ENCODE measurements around the gene EXOC3L4. TPM values are rescaled to one million over a fixed set of nuclear protein-coding genes. Genes with fewer than 3 reads are reported as not detected.

Gene EXOC3L4
- total and polyA plus RNA-seq, 5 donors from 2014 or later = not detected

DNA sequence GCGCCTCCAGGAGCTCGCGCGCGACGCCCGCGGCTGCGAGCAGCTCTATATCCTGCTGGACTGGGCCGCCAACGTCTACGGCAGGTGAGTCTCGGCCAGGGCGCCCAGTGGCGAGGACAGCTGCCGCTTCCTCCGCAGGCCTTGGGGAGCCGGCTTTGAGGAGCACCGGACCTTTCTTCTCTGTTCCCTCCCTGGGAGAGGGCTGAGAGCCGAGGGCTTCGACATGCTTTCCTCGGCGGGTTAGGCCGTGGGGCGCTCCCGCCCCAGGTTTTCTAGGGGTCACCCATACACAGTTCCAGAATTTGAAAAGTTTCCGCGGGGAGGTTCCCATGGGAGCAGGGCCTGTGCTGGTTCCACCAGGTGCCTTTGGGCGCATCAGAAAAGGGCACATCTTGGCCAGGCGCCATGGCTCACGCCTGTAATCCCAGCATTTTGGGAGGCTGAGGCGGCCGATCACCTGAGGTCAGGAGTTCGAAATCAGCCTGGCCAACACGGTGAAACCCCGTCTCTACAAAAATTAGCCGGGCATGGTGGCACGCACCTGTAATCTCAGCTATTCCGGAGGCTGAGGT, 8.2 kb downstream of the EXOC3L4 start:
- Mint-ChIP-seq H3K4me1 (peaks cover 0 to 17% (median 5%) of the 10 kb centered on the region in 4 donors), H3K27me3 (peaks cover 27% of the 10 kb centered on the region), H3K36me3 (no peaks in the 10 kb centered on the region), H3K4me3 (no peak overlapping the region), H3K9me3 (peaks cover 0 to 3% (median 0%) of the 10 kb centered on the region in 7 donors), H3K27ac (no peak overlapping the region)
- DNase-seq = no peak
- Histone ChIP-seq H3K27ac (ENCODE audit: insufficient read depth, low read length, poor library complexity, severe bottlenecking) (no peak overlapping the region), H3K9me3 (ENCODE audit: control insufficient read depth in 2 of 2, low read length in 2 of 2) (no peaks in the 10 kb centered on the region), H3K4me3 (ENCODE audit: low read depth, low read length) (no peak overlapping the region), H3K36me3 (ENCODE audit: control insufficient read depth, insufficient read depth, low read length) (no peaks in the 10 kb centered on the region), H3K4me1 (ENCODE audit: control insufficient read depth, insufficient read depth, low read length, poor library complexity, severe bottlenecking) (peaks cover 6% of the 10 kb centered on the region), H3K27me3 (ENCODE audit: control insufficient read depth, insufficient read depth, low read length) (peaks cover 2% of the 10 kb centered on the region)
- ATAC-seq (ENCODE audit: low read depth in 2 of 2) = no peak

DNA sequence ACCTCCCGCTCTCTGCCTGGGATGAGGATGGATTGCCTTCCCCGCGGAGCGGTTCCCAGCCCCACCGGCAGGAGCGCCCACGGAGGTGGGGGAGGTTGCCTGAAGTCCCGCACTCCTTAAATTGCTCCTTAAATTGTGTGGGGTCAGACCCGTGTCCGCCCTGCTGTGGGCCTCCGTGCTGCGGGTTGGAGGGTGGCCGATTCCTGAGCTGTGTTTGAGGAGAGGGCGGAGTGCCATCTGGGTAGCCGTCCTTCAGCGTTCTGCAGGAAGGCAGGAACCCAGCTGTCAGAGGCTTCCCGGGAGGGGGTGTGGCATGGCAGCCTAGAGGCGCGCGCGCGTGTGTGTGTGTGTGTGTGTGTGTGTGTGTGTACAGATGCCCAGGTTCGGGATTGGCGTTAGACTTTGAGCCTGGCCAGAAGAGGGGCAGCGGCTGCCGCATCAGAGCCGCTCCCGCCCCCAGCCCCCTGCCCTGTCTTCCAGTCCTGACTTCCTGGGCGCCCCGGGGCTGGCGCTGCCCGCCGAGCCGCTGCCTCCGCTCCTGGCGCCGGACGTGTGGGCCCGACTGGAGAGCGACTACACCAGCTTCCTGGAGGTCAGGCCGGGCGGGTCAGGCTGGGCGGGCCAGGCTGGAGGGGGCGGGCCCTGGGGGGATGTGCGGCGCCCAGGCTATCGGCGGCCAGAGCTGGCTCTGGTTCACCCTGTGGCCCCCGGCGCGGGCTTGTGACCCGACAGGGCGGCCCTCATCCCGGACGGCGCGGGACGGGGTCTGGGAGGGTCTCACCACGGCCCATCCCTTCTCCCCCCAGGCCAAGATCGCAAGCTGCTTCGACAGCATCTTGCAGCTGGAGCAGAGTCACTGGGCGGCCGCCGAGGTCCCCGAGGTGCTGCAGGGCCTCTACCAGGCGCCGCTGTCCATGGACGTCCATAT, 9.2 kb downstream of the EXOC3L4 start:
- no peak overlapping the region for H3K27ac Mint-ChIP-seq
- no peak for ATAC-seq (ENCODE audit: low read depth in 2 of 2)
- peaks cover 0 to 17% (median 5%) of the 10 kb centered on the region in 4 donors for H3K4me1 Mint-ChIP-seq

GRCh38 chr14:103104389-103104653, 9.8 kb downstream of the EXOC3L4 start:
- Mint-ChIP-seq H3K27ac (no peak overlapping the region), H3K4me1 (peaks cover 0 to 17% (median 5%) of the 10 kb centered on the region in 4 donors), H3K9me3 (peaks cover 0 to 3% (median 0%) of the 10 kb centered on the region in 7 donors), H3K4me3 (no peak overlapping the region), H3K27me3 (peaks cover 27% of the 10 kb centered on the region), H3K36me3 (no peaks in the 10 kb centered on the region)
- no peak overlapping the region for H3K4me3 ChIP-seq (ENCODE audit: low read depth, low read length)
- ATAC-seq (ENCODE audit: low read depth in 2 of 2) (no peak), DNase-seq (no peak)
- H3K4me1 ChIP-seq (ENCODE audit: control insufficient read depth, insufficient read depth, low read length, poor library complexity, severe bottlenecking) = peaks cover 6% of the 10 kb centered on the region
- H3K27me3 ChIP-seq (ENCODE audit: control insufficient read depth, insufficient read depth, low read length) = peaks cover 2% of the 10 kb centered on the region
- no peak overlapping the region for H3K27ac ChIP-seq (ENCODE audit: insufficient read depth, low read length, poor library complexity, severe bottlenecking)
- no peaks in the 10 kb centered on the region for H3K9me3 ChIP-seq (ENCODE audit: control insufficient read depth in 2 of 2, low read length in 2 of 2)
- no peaks in the 10 kb centered on the region for H3K36me3 ChIP-seq (ENCODE audit: control insufficient read depth, insufficient read depth, low read length)

More for the DNA sequence above, 9.2 kb downstream of the EXOC3L4 start:
- Mint-ChIP-seq H3K4me3 (peak overlapping the region in 1 of 4 donors; percentile 68), H3K36me3 (no peaks in the 10 kb centered on the region), H3K27me3 (peaks cover 27% of the 10 kb centered on the region), H3K9me3 (peaks cover 0 to 3% (median 0%) of the 10 kb centered on the region in 7 donors)
- H3K4me3 ChIP-seq (ENCODE audit: low read depth, low read length) = no peak overlapping the region
- no peaks in the 10 kb centered on the region for H3K9me3 ChIP-seq (ENCODE audit: control insufficient read depth in 2 of 2, low read length in 2 of 2)
- no peaks in the 10 kb centered on the region for H3K36me3 ChIP-seq (ENCODE audit: control insufficient read depth, insufficient read depth, low read length)
- H3K27me3 ChIP-seq (ENCODE audit: control insufficient read depth, insufficient read depth, low read length) = peaks cover 2% of the 10 kb centered on the region
- no peak overlapping the region for H3K27ac ChIP-seq (ENCODE audit: insufficient read depth, low read length, poor library complexity, severe bottlenecking)
- peak in 1 of 3 donors; percentile 19 for DNase-seq
- peaks cover 6% of the 10 kb centered on the region for H3K4me1 ChIP-seq (ENCODE audit: control insufficient read depth, insufficient read depth, low read length, poor library complexity, severe bottlenecking)

DNA sequence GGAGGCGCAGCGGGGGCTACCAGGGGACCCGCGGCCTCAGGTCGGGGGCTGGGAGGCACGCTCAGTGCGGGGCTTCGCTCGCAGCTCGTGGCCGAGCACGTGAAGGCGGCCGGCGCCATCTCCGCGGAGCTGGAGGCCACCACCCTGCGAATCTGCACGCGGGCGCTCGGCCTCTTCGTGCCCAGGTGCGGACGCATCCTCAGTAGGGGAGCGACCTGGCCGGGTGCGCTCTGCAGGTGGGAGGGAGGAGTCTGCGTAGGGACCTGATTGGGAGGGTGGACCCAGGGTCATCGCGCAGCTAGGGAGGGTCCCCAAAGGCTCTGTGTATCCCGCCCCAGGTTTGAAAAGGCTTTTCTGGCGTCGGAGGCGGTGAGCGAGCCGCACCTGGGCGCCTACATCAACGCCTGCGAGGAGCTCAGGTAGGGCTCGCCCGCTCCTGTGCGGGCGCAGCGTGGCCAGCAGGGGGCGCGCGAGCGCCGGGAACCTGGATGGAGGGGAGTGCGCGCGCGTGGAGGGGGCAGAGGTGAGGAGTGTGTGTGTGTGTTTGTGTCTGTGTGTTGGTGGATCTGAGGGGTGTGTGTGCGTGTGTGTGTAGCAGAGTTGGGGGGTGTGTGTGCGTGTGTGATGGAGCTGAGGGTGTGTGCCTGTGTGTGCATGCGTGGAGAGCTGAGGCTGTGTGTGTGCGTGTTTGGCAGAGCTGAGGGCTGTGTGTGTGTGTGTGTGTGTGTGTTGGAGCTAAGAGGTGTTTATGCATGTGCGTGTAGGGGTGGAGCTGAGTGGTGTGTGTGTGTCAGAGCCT, 10.3 kb downstream of the EXOC3L4 start:
- H3K36me3 ChIP-seq (ENCODE audit: control insufficient read depth, insufficient read depth, low read length) = no peaks in the 10 kb centered on the region
- no peak overlapping the region for H3K27ac ChIP-seq (ENCODE audit: insufficient read depth, low read length, poor library complexity, severe bottlenecking)
- H3K9me3 ChIP-seq (ENCODE audit: control insufficient read depth in 2 of 2, low read length in 2 of 2) = no peaks in the 10 kb centered on the region
- Mint-ChIP-seq H3K36me3 (no peaks in the 10 kb centered on the region), H3K27ac (no peak overlapping the region), H3K4me3 (peak overlapping the region in 1 of 4 donors; percentile 9), H3K4me1 (peaks cover 0 to 17% (median 5%) of the 10 kb centered on the region in 4 donors), H3K9me3 (peaks cover 0 to 3% (median 0%) of the 10 kb centered on the region in 7 donors), H3K27me3 (peaks cover 29% of the 10 kb centered on the region)
- ATAC-seq (ENCODE audit: low read depth in 2 of 2) = peak; percentile 74 to 83
- peaks cover 2% of the 10 kb centered on the region for H3K27me3 ChIP-seq (ENCODE audit: control insufficient read depth, insufficient read depth, low read length)
- peaks cover 6% of the 10 kb centered on the region for H3K4me1 ChIP-seq (ENCODE audit: control insufficient read depth, insufficient read depth, low read length, poor library complexity, severe bottlenecking)
- H3K4me3 ChIP-seq (ENCODE audit: low read depth, low read length) = no peak overlapping the region
- peak; percentile 58 to 66 (median 58) for DNase-seq

GRCh38 chr14:103105580-103106150, 11.1 kb downstream of the EXOC3L4 start:
- ATAC-seq (ENCODE audit: low read depth in 2 of 2) (no peak), DNase-seq (peak in 1 of 3 donors; percentile 53)
- H3K27ac ChIP-seq (ENCODE audit: insufficient read depth, low read length, poor library complexity, severe bottlenecking) = no peak overlapping the region
- Mint-ChIP-seq H3K4me1 (peaks cover 0 to 17% (median 5%) of the 10 kb centered on the region in 4 donors), H3K27me3 (peaks cover 36% of the 10 kb centered on the region), H3K27ac (no peak overlapping the region), H3K4me3 (peak overlapping the region in 1 of 4 donors; percentile 15), H3K36me3 (no peaks in the 10 kb centered on the region), H3K9me3 (peaks cover 0 to 3% (median 0%) of the 10 kb centered on the region in 7 donors)
- peaks cover 6% of the 10 kb centered on the region for H3K4me1 ChIP-seq (ENCODE audit: control insufficient read depth, insufficient read depth, low read length, poor library complexity, severe bottlenecking)
- H3K36me3 ChIP-seq (ENCODE audit: control insufficient read depth, insufficient read depth, low read length) = no peaks in the 10 kb centered on the region
- no peaks in the 10 kb centered on the region for H3K9me3 ChIP-seq (ENCODE audit: control insufficient read depth in 2 of 2, low read length in 2 of 2)
- H3K27me3 ChIP-seq (ENCODE audit: control insufficient read depth, insufficient read depth, low read length) = peaks cover 2% of the 10 kb centered on the region
- H3K4me3 ChIP-seq (ENCODE audit: low read depth, low read length) = no peak overlapping the region

DNA sequence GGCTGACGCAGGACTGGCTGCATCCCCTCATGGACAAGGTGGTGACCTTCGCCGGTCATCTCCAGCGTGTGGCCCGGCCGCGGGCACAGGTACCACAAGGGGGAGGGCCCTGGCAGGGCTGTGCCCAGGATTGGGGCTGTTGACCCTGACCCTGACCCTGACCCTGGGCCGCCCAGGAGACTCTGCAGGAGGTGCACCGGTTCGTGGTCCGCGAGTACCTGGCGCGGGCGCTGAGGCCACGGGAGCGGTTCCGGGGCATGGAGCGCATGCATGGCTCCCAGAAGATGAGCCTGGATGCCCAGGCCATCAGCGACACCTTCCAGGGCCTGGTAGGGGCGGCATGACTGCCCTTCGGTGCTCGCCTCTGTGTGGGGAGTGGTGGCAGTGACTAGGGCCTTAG, 12.9 kb downstream of the EXOC3L4 start:
- H3K27me3 ChIP-seq (ENCODE audit: control insufficient read depth, insufficient read depth, low read length) = peaks cover 2% of the 10 kb centered on the region
- no peaks in the 10 kb centered on the region for H3K36me3 ChIP-seq (ENCODE audit: control insufficient read depth, insufficient read depth, low read length)
- H3K4me1 Mint-ChIP-seq = peaks cover 0 to 13% (median 5%) of the 10 kb centered on the region in 4 donors
- DNase-seq = no peak
- H3K36me3 Mint-ChIP-seq = no peaks in the 10 kb centered on the region
- H3K27ac ChIP-seq (ENCODE audit: insufficient read depth, low read length, poor library complexity, severe bottlenecking) = no peak overlapping the region
- H3K9me3 ChIP-seq (ENCODE audit: control insufficient read depth in 2 of 2, low read length in 2 of 2) = no peaks in the 10 kb centered on the region
- H3K4me3 Mint-ChIP-seq = no peak overlapping the region
- peaks cover 6% of the 10 kb centered on the region for H3K4me1 ChIP-seq (ENCODE audit: control insufficient read depth, insufficient read depth, low read length, poor library complexity, severe bottlenecking)
- no peak overlapping the region for H3K4me3 ChIP-seq (ENCODE audit: low read depth, low read length)
- H3K27ac Mint-ChIP-seq = no peak overlapping the region
- peaks cover 32% of the 10 kb centered on the region for H3K27me3 Mint-ChIP-seq
- no peaks in the 10 kb centered on the region for H3K9me3 Mint-ChIP-seq
- no peak for ATAC-seq (ENCODE audit: low read depth in 2 of 2)

DNA sequence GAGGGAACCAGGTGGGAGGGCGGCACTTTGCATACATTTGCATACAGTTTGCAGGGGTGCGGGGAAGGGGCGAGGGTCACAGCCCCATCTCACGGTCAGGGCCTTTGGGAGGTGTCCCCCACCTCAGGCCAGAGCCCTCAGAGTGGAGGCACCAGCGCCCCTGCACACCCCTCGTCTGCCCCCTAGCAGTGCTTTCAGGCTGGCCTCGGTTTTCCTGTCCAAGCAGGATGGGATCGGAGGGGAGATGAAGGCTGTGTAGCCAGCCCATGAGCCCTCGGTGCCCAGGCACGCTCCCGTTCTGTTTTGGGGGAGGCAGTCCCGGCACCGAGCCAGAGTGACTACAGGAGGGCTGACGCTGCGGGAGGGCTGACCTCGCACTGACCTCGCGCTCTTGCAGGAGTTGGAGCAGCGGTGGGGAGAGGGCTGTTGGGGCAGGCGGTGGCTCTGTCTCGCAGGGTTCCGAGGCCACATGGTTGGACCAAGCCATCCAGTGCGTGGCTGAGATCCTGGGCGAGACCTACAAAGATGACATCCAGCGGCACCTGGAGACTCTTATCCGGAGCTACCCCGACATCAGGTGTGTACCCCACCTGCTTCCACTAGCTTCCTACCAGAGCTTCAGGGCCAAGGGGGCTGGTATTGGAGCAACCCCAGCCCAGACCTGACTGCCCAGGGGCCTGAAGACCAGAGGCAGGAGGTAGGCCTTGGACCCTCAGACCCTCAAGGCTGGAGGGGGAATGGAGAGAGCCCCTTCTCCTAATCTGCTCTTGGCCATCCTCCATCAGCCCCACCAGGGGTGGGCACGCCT, 13.6 kb downstream of the EXOC3L4 start:
- Histone ChIP-seq H3K4me3 (ENCODE audit: low read depth, low read length) (no peak overlapping the region), H3K36me3 (ENCODE audit: control insufficient read depth, insufficient read depth, low read length) (no peaks in the 10 kb centered on the region), H3K4me1 (ENCODE audit: control insufficient read depth, insufficient read depth, low read length, poor library complexity, severe bottlenecking) (peaks cover 6% of the 10 kb centered on the region), H3K9me3 (ENCODE audit: control insufficient read depth in 2 of 2, low read length in 2 of 2) (no peaks in the 10 kb centered on the region), H3K27me3 (ENCODE audit: control insufficient read depth, insufficient read depth, low read length) (peaks cover 2% of the 10 kb centered on the region), H3K27ac (ENCODE audit: insufficient read depth, low read length, poor library complexity, severe bottlenecking) (no peak overlapping the region)
- no peak overlapping the region for H3K27ac Mint-ChIP-seq
- no peaks in the 10 kb centered on the region for H3K9me3 Mint-ChIP-seq
- H3K27me3 Mint-ChIP-seq = peaks cover 32% of the 10 kb centered on the region
- no peak overlapping the region for H3K4me3 Mint-ChIP-seq
- ATAC-seq (ENCODE audit: low read depth in 2 of 2) = no peak
- no peak for DNase-seq
- no peaks in the 10 kb centered on the region for H3K36me3 Mint-ChIP-seq
- H3K4me1 Mint-ChIP-seq = peaks cover 0 to 13% (median 5%) of the 10 kb centered on the region in 4 donors

Data from CD4-positive, CD25-positive, alpha-beta regulatory T cell (primary cell).